Measurements from ENCODE around the gene CEMIP2. TPM values are rescaled to one million over a fixed set of nuclear protein-coding genes. Genes with fewer than 3 reads are reported as not detected.

Gene CEMIP2
- total RNA-seq, 1 experiment from 2014 or later: 14.8 TPM

- TF ChIP-seq POLR2AphosphoS5 (IDR thresholded peaks at IDR 0.05; ENCODE audit: low read depth, low read length) (no peak), TCF7L2 (IDR thresholded peaks at IDR 0.05; ENCODE audit: low read depth, low read length) (no peak), SIN3A (IDR thresholded peaks at IDR 0.05; ENCODE audit: borderline replicate concordance, insufficient read depth, low read depth, low read length) (no peak)
- TF ChIP-seq, protein P1, sequence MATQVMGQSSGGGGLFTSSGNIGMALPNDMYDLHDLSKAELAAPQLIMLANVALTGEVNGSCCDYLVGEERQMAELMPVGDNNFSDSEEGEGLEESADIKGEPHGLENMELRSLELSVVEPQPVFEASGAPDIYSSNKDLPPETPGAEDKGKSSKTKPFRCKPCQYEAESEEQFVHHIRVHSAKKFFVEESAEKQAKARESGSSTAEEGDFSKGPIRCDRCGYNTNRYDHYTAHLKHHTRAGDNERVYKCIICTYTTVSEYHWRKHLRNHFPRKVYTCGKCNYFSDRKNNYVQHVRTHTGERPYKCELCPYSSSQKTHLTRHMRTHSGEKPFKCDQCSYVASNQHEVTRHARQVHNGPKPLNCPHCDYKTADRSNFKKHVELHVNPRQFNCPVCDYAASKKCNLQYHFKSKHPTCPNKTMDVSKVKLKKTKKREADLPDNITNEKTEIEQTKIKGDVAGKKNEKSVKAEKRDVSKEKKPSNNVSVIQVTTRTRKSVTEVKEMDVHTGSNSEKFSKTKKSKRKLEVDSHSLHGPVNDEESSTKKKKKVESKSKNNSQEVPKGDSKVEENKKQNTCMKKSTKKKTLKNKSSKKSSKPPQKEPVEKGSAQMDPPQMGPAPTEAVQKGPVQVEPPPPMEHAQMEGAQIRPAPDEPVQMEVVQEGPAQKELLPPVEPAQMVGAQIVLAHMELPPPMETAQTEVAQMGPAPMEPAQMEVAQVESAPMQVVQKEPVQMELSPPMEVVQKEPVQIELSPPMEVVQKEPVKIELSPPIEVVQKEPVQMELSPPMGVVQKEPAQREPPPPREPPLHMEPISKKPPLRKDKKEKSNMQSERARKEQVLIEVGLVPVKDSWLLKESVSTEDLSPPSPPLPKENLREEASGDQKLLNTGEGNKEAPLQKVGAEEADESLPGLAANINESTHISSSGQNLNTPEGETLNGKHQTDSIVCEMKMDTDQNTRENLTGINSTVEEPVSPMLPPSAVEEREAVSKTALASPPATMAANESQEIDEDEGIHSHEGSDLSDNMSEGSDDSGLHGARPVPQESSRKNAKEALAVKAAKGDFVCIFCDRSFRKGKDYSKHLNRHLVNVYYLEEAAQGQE (IDR thresholded peaks at IDR 0.05; ENCODE audit: insufficient read depth in 1 of 2, low read depth in 2 of 2, low read length in 1 of 2): no peak
- TF ChIP-seq, protein P2, sequence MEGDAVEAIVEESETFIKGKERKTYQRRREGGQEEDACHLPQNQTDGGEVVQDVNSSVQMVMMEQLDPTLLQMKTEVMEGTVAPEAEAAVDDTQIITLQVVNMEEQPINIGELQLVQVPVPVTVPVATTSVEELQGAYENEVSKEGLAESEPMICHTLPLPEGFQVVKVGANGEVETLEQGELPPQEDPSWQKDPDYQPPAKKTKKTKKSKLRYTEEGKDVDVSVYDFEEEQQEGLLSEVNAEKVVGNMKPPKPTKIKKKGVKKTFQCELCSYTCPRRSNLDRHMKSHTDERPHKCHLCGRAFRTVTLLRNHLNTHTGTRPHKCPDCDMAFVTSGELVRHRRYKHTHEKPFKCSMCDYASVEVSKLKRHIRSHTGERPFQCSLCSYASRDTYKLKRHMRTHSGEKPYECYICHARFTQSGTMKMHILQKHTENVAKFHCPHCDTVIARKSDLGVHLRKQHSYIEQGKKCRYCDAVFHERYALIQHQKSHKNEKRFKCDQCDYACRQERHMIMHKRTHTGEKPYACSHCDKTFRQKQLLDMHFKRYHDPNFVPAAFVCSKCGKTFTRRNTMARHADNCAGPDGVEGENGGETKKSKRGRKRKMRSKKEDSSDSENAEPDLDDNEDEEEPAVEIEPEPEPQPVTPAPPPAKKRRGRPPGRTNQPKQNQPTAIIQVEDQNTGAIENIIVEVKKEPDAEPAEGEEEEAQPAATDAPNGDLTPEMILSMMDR (IDR thresholded peaks at IDR 0.05): no peak
- intact Hi-C loops (cut with micrococcal nuclease; ENCODE audit: unreplicated experiment): no loop called here
- ATAC-seq: no peak
- H3K36me3 ChIP-seq (ENCODE audit: control insufficient read depth, insufficient read depth, low read length): no peaks in the 10 kb centered on the region
- no peaks in the 10 kb centered on the region for H3K9me3 ChIP-seq (ENCODE audit: control insufficient read depth, insufficient read depth, low read depth, low read length)
- H3K27me3 ChIP-seq (ENCODE audit: control insufficient read depth, insufficient read depth, low read length): no peaks in the 10 kb centered on the region
- in situ Hi-C loops (cut with HindIII; ENCODE audit: low pct_unique_long_range_greater_than_20kb, low sequenced_read_pairs): no loop called here
- no TSS peak for BruUV-seq (replicated peaks)
- ChIA-PET CTCF (no interaction called here), POLR2A (no interaction called here)
- H3K4me1 ChIP-seq (ENCODE audit: control insufficient read depth, insufficient read depth, low read length): no peaks in the 10 kb centered on the region
- H3K4me3 ChIP-seq (ENCODE audit: low read depth in 2 of 2, low read length in 2 of 2): no peak overlapping the region
- H3K27ac ChIP-seq (ENCODE audit: low read length): no peak overlapping the region
- DNase-seq (ENCODE audit: low read depth, low spot score): no peak
Observed at GRCh38 chr9:71671289-71671688, 97.0 kb downstream of the CEMIP2 start.

- no peak for ATAC-seq
- H3K27ac ChIP-seq (ENCODE audit: low read length): no peak overlapping the region
- no peaks in the 10 kb centered on the region for H3K4me1 ChIP-seq (ENCODE audit: control insufficient read depth, insufficient read depth, low read length)
- no peak for TF ChIP-seq TCF7L2 (IDR thresholded peaks at IDR 0.05; ENCODE audit: low read depth, low read length)
- TF ChIP-seq, protein P2 (IDR thresholded peaks at IDR 0.05): no peak
- TF ChIP-seq, protein P1 (IDR thresholded peaks at IDR 0.05; ENCODE audit: insufficient read depth in 1 of 2, low read depth in 2 of 2, low read length in 1 of 2): no peak
- TF ChIP-seq POLR2AphosphoS5 (IDR thresholded peaks at IDR 0.05; ENCODE audit: low read depth, low read length): no peak
- no peak for TF ChIP-seq SIN3A (IDR thresholded peaks at IDR 0.05; ENCODE audit: borderline replicate concordance, insufficient read depth, low read depth, low read length)
- intact Hi-C loops (cut with micrococcal nuclease; ENCODE audit: unreplicated experiment): no loop called here
- H3K36me3 ChIP-seq (ENCODE audit: control insufficient read depth, insufficient read depth, low read length): no peaks in the 10 kb centered on the region
- no peak for DNase-seq (ENCODE audit: low read depth, low spot score)
- ChIA-PET CTCF (no interaction called here), POLR2A (no interaction called here)
- in situ Hi-C loops (cut with HindIII; ENCODE audit: low pct_unique_long_range_greater_than_20kb, low sequenced_read_pairs): no loop called here
- no TSS peak for BruUV-seq (replicated peaks)
- H3K9me3 ChIP-seq (ENCODE audit: control insufficient read depth, insufficient read depth, low read depth, low read length): no peaks in the 10 kb centered on the region
- H3K4me3 ChIP-seq (ENCODE audit: low read depth in 2 of 2, low read length in 2 of 2): no peak overlapping the region
- H3K27me3 ChIP-seq (ENCODE audit: control insufficient read depth, insufficient read depth, low read length): no peaks in the 10 kb centered on the region
Observed at GRCh38 chr9:71670121-71670520, 98.2 kb downstream of the CEMIP2 start.

Data from Panc1 (cell line).